Tibial nerve (tissue), 4 donors: ENCODE data around the gene ETFB. TPM values are rescaled to one million over a fixed set of nuclear protein-coding genes. Genes with fewer than 3 reads are reported as not detected.
A peak's percentile ranks its signal among the peaks of the same experiment; 100 is the strongest.

Source experiments
- DNase-seq, 2 donors: peaks; one replicate each; pipeline ENCODE4 v3.0.0-alpha.2; 2019; ENCODE audit warnings: low spot score in 2 of 2
- H3K27ac ChIP-seq, 4 donors: fragments of 200-600 bp; sonication (generic) in 3 of 4; one replicate each; pipeline ENCODE4 v1.5.1; 2017 to 2019; ENCODE audit warnings: mild to moderate bottlenecking in 1 of 4
- H3K27me3 ChIP-seq, 2 donors: fragments of 200-600 bp; sonication (generic) in 1 of 2; one replicate each; pipeline versions ENCODE4 v1.5.1 to v1.6.0; 2017 to 2019
- H3K36me3 ChIP-seq, 3 donors: fragments of 200-600 bp; sonication (generic); one replicate each; pipeline ENCODE4 v1.5.1; 2018 to 2019
- H3K4me1 ChIP-seq, 4 donors: fragments of 200-600 bp; sonication (generic) in 3 of 4; one replicate each; pipeline ENCODE4 v1.5.1; 2017 to 2019
- H3K4me3 ChIP-seq, 4 donors: fragments of 200-600 bp; sonication (generic) in 3 of 4; one replicate each; pipeline ENCODE4 v1.5.1; 2017 to 2019; ENCODE audit warnings: mild to moderate bottlenecking in 1 of 4, moderate library complexity in 1 of 4
- H3K9me3 ChIP-seq, 4 donors: fragments of 200-600 bp; sonication (generic) in 3 of 4; one replicate each; pipeline ENCODE4 v1.5.1; 2017 to 2019
- CTCF ChIP-seq, 5 experiments: fragments of 200-600 bp in 3 of 5; fragments of 450-650 bp in 2 of 5; sonication (generic) in 3 of 5; IDR thresholded peaks; one replicate each; pipeline ENCODE4 v1.5.1; 2016 to 2019; ENCODE audit warnings: antibody characterized with exemption in 5 of 5, mild to moderate bottlenecking in 3 of 5, moderate library complexity in 2 of 5
- EP300 ChIP-seq, 2 donors: sonication (generic); formaldehyde crosslinking; IDR thresholded peaks; one replicate each; pipeline ENCODE4 v1.6.1; 2017; ENCODE audit warnings: antibody characterized with exemption in 2 of 2, mild to moderate bottlenecking in 1 of 2
- POLR2A ChIP-seq, 2 donors: fragments of 450-650 bp; IDR thresholded peaks; one replicate each; pipeline ENCODE4 v1.6.1; 2017; ENCODE audit warnings: antibody characterized with exemption in 2 of 2, mild to moderate bottlenecking in 2 of 2, moderate library complexity in 2 of 2
- WGBS, 2 donors: methylation state at CpG; one replicate each; pipeline ENCODE4 v1.1.5; 2018; 5-methylcytosine and 5-hydroxymethylcytosine counted together
- total RNA-seq, 4 donors: library from RNA; depleted of rRNA; stranded (reverse); fragments of >200 nt; gene quantifications; one replicate each; pipeline ENCODE4 v1.1.0, GENCODE V29; 2016

Gene ETFB
- total RNA-seq, 4 donors from 2014 or later = 73.2 to 118 (median 101) TPM

GRCh38 chr19:51382004-51382403 lies 15.8 kb upstream of the ETFB start:
- H3K4me1 ChIP-seq = no peaks in the 10 kb centered on the region
- no peaks in the 10 kb centered on the region for H3K9me3 ChIP-seq
- no peaks in the 10 kb centered on the region for H3K36me3 ChIP-seq
- TF ChIP-seq POLR2A (IDR thresholded peaks at IDR 0.05) (no peak), EP300 (IDR thresholded peaks at IDR 0.05) (no peak), CTCF (IDR thresholded peaks at IDR 0.05) (no peak)
- H3K27me3 ChIP-seq = no peaks in the 10 kb centered on the region
- no peak overlapping the region for H3K27ac ChIP-seq
- WGBS, 2 donors = 88 to 95% methylated on average over 4 of the region's 4 CpGs
- DNase-seq = no peak
- H3K4me3 ChIP-seq = no peak overlapping the region

GRCh38 chr19:51380379-51380778 lies 14.2 kb upstream of the ETFB start:
- TF ChIP-seq POLR2A (IDR thresholded peaks at IDR 0.05) = no peak
- H3K4me1 ChIP-seq = no peaks in the 10 kb centered on the region
- H3K36me3 ChIP-seq = no peaks in the 10 kb centered on the region
- WGBS, 2 donors = 94% methylated on average over 9 of the region's 9 CpGs
- no peaks in the 10 kb centered on the region for H3K9me3 ChIP-seq
- H3K4me3 ChIP-seq = no peak overlapping the region
- no peaks in the 10 kb centered on the region for H3K27me3 ChIP-seq
- no peak overlapping the region for H3K27ac ChIP-seq
- DNase-seq = no peak

- DNase-seq = no peak
- H3K4me1 ChIP-seq = no peaks in the 10 kb centered on the region
- 77 to 89% methylated on average over 2 of the region's 2 CpGs for WGBS, 2 donors
- no peaks in the 10 kb centered on the region for H3K27me3 ChIP-seq
- H3K36me3 ChIP-seq = no peaks in the 10 kb centered on the region
- no peak for TF ChIP-seq CTCF (IDR thresholded peaks at IDR 0.05)
- H3K9me3 ChIP-seq = no peaks in the 10 kb centered on the region
- no peak overlapping the region for H3K27ac ChIP-seq
- no peak overlapping the region for H3K4me3 ChIP-seq
These were observed 11.2 kb upstream of the ETFB start for GRCh38 chr19:51377422-51377821.

- Histone ChIP-seq H3K36me3 (no peaks in the 10 kb centered on the region), H3K9me3 (no peaks in the 10 kb centered on the region), H3K4me3 (no peak overlapping the region), H3K4me1 (no peaks in the 10 kb centered on the region), H3K27ac (no peak overlapping the region), H3K27me3 (no peaks in the 10 kb centered on the region)
- WGBS, 2 donors = 81 to 84% methylated on average over 8 to 11 of the region's 11 CpGs
- TF ChIP-seq EP300 (IDR thresholded peaks at IDR 0.05) (no peak), CTCF (IDR thresholded peaks at IDR 0.05) (no peak), POLR2A (IDR thresholded peaks at IDR 0.05) (no peak)
- DNase-seq = no peak
These were observed 9.5 kb upstream of the ETFB start for GRCh38 chr19:51375504-51376221.

GRCh38 chr19:51372649-51373504 lies 6.7 kb upstream of the ETFB start, which contains the start of gene NKG7:
Gene NKG7 (minus strand): TSS chr19:51372654. CDS start chr19:51372535, 119 bp downstream.
- H3K4me3 ChIP-seq = no peak within 1 kb of the TSS
- peaks cover 0 to 9% (median 0%) of the 10 kb centered on the region in 4 donors for H3K4me1 ChIP-seq
- H3K9me3 ChIP-seq = no peaks in the 10 kb centered on the region
- H3K36me3 ChIP-seq = no peaks in the 10 kb centered on the region
- WGBS, 2 donors = 42 to 47% methylated on average over 9 of the region's 9 CpGs
- peak within 1 kb of the TSS in 1 of 4 donors; percentile 53 for H3K27ac ChIP-seq
- no peak for TF ChIP-seq CTCF (IDR thresholded peaks at IDR 0.05)
- TF ChIP-seq POLR2A (IDR thresholded peaks at IDR 0.05) = no peak
- TF ChIP-seq EP300 (IDR thresholded peaks at IDR 0.05) = no peak
- no peak for DNase-seq
- no peaks in the 10 kb centered on the region for H3K27me3 ChIP-seq
